ENCODE measurements around the gene BPGM.

BPGM gene

DNA sequence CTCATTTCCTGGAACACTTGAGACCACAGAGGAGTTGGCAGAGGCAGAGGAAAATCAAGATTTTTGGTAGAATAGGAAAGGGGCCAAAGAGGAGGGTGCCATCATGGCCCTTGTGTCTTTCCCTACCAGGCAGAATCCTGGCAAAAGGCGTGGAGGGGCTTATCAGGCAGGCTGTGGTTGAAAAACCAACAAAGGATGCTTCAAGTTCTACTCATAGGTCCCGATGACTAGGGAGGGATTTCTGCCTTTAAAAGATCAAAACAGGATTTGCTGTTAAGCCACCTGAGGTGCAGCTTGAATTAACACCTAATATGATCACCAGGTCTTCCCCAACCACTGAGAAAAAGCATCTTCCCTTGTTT lies 45.7 kb downstream of the BPGM start:
- Histone ChIP-seq H3K4me1 (ENCODE audit: insufficient read depth, low read length, poor library complexity, severe bottlenecking) (no peaks in the 10 kb centered on the region), H3F3A (ENCODE audit: low read depth) (no peaks in the 10 kb centered on the region), H3K9me3 (ENCODE audit: insufficient read depth, low read depth, low read length) (no peaks in the 10 kb centered on the region), H3K27me3 (ENCODE audit: insufficient read depth, low read length, poor library complexity, severe bottlenecking) (no peaks in the 10 kb centered on the region), H3K9ac (ENCODE audit: low read depth, low read length, poor library complexity, severe bottlenecking) (no peak overlapping the region), H3K79me2 (ENCODE audit: insufficient read depth, low read length) (no peaks in the 10 kb centered on the region), H4K20me1 (ENCODE audit: insufficient read depth, low read length, poor library complexity, severe bottlenecking) (no peaks in the 10 kb centered on the region), H3K4me3 (ENCODE audit: low read length, poor library complexity, severe bottlenecking) (no peak overlapping the region), H3K4me2 (ENCODE audit: low read depth, low read length, poor library complexity, severe bottlenecking) (no peak overlapping the region), H3K9me2 (replicated peaks; ENCODE audit: low read depth, low read length) (no peaks in the 10 kb centered on the region), H3K36me3 (ENCODE audit: insufficient read depth, low read length) (no peaks in the 10 kb centered on the region), H2AFZ (ENCODE audit: low read length) (no peak overlapping the region)
- TF ChIP-seq CTCF (conservative IDR thresholded peaks at IDR 0.05; ENCODE audit: low read length) (no peak), EZH2phosphoT487 (IDR thresholded peaks at IDR 0.05; ENCODE audit: borderline replicate concordance) (no peak)

- no peak for TF ChIP-seq CTCF (conservative IDR thresholded peaks at IDR 0.05; ENCODE audit: low read length)
- no peak for TF ChIP-seq EZH2phosphoT487 (IDR thresholded peaks at IDR 0.05; ENCODE audit: borderline replicate concordance)
- Histone ChIP-seq H3K9ac (ENCODE audit: low read depth, low read length, poor library complexity, severe bottlenecking) (no peak overlapping the region), H4K20me1 (ENCODE audit: insufficient read depth, low read length, poor library complexity, severe bottlenecking) (no peaks in the 10 kb centered on the region), H3K4me1 (ENCODE audit: insufficient read depth, low read length, poor library complexity, severe bottlenecking) (no peaks in the 10 kb centered on the region), H3F3A (ENCODE audit: low read depth) (no peaks in the 10 kb centered on the region), H3K27me3 (ENCODE audit: insufficient read depth, low read length, poor library complexity, severe bottlenecking) (no peaks in the 10 kb centered on the region), H3K36me3 (ENCODE audit: insufficient read depth, low read length) (no peaks in the 10 kb centered on the region), H3K9me3 (ENCODE audit: insufficient read depth, low read depth, low read length) (no peaks in the 10 kb centered on the region), H3K4me3 (ENCODE audit: low read length, poor library complexity, severe bottlenecking) (no peak overlapping the region), H3K4me2 (ENCODE audit: low read depth, low read length, poor library complexity, severe bottlenecking) (no peak overlapping the region), H3K79me2 (ENCODE audit: insufficient read depth, low read length) (no peaks in the 10 kb centered on the region), H2AFZ (ENCODE audit: low read length) (no peak overlapping the region), H3K9me2 (replicated peaks; ENCODE audit: low read depth, low read length) (no peaks in the 10 kb centered on the region)
Observed at GRCh38 chr7:134693256-134693655, 46.6 kb downstream of the BPGM start.

DNA sequence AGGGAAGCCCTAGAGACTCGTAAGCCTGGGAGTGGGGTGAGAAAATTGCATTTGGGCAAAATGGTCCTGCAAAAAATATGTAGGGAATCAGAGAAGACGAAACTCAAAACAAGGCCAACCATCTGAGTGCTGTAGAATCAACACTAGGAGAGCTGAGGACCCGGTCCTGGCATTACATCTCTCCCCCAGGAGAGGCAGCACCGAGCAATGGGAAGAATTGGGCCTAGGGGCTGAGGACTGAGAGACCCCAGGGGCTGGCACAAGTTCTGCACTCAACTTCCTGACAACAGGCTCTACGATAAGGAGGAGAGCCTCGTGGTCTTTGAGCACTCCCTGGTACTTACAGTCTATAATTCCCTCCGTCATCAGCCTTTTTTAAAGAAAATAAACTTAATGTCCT lies 47.6 kb downstream of the BPGM start:
- Histone ChIP-seq H3K4me3 (ENCODE audit: low read length, poor library complexity, severe bottlenecking) (no peak overlapping the region), H3K4me1 (ENCODE audit: insufficient read depth, low read length, poor library complexity, severe bottlenecking) (no peaks in the 10 kb centered on the region), H3K9me3 (ENCODE audit: insufficient read depth, low read depth, low read length) (no peaks in the 10 kb centered on the region), H3F3A (ENCODE audit: low read depth) (no peaks in the 10 kb centered on the region), H3K27me3 (ENCODE audit: insufficient read depth, low read length, poor library complexity, severe bottlenecking) (no peaks in the 10 kb centered on the region), H3K79me2 (ENCODE audit: insufficient read depth, low read length) (no peaks in the 10 kb centered on the region), H2AFZ (ENCODE audit: low read length) (no peak overlapping the region), H3K36me3 (ENCODE audit: insufficient read depth, low read length) (no peaks in the 10 kb centered on the region), H3K9ac (ENCODE audit: low read depth, low read length, poor library complexity, severe bottlenecking) (no peak overlapping the region), H3K4me2 (ENCODE audit: low read depth, low read length, poor library complexity, severe bottlenecking) (no peak overlapping the region), H4K20me1 (ENCODE audit: insufficient read depth, low read length, poor library complexity, severe bottlenecking) (no peaks in the 10 kb centered on the region), H3K9me2 (replicated peaks; ENCODE audit: low read depth, low read length) (no peaks in the 10 kb centered on the region)
- TF ChIP-seq CTCF (conservative IDR thresholded peaks at IDR 0.05; ENCODE audit: low read length) (peak; percentile 60), EZH2phosphoT487 (IDR thresholded peaks at IDR 0.05; ENCODE audit: borderline replicate concordance) (no peak)

Measured in Loucy (cell line).